CD4-positive, alpha-beta T cell treated with Interleukin-12 subunit alpha and Interleukin-12 subunit beta, for 1 hour (primary cell): ENCODE results near the gene LRMDA.

ENCODE experiments used
- DNase-seq: peaks from one replicate; pipeline ENCODE4 v3.0.0-alpha.2; 2020

LRMDA gene

GRCh38 chr10:75857269-75857846, 425.9 kb downstream of the LRMDA start:
- no peak for DNase-seq

GRCh38 chr10:75857896-75858295, 426.5 kb downstream of the LRMDA start:
- no peak for DNase-seq

GRCh38 chr10:75858339-75858738, 426.9 kb downstream of the LRMDA start:
- DNase-seq: no peak

GRCh38 chr10:75859141-75859540, 427.7 kb downstream of the LRMDA start:
- no peak for DNase-seq

- DNase-seq: no peak
Observed at GRCh38 chr10:75860009-75860408, 428.6 kb downstream of the LRMDA start.

- DNase-seq: no peak
Observed at GRCh38 chr10:75861582-75861981, 430.2 kb downstream of the LRMDA start.

GRCh38 chr10:75862935-75863334, 431.5 kb downstream of the LRMDA start:
- DNase-seq: no peak

GRCh38 chr10:75864717-75865116, 433.3 kb downstream of the LRMDA start:
- no peak for DNase-seq

- no peak for DNase-seq
Observed at GRCh38 chr10:75865413-75866299, 434.2 kb downstream of the LRMDA start.

- no peak for DNase-seq
Observed at GRCh38 chr10:75866300-75866625, 434.8 kb downstream of the LRMDA start.

GRCh38 chr10:75866731-75867130, 435.3 kb downstream of the LRMDA start:
- DNase-seq: no peak

GRCh38 chr10:75868574-75868973, 437.1 kb downstream of the LRMDA start:
- DNase-seq: no peak

- no peak for DNase-seq
Observed at GRCh38 chr10:75870039-75870645, 438.7 kb downstream of the LRMDA start.

GRCh38 chr10:75875740-75876139, 444.3 kb downstream of the LRMDA start:
- no peak for DNase-seq

- no peak for DNase-seq
Observed at GRCh38 chr10:75876710-75877109, 445.3 kb downstream of the LRMDA start.

- no peak for DNase-seq
Observed at GRCh38 chr10:75877877-75878276, 446.5 kb downstream of the LRMDA start.

- no peak for DNase-seq
Observed at GRCh38 chr10:75878586-75878985, 447.2 kb downstream of the LRMDA start.

- no peak for DNase-seq
Observed at GRCh38 chr10:75880031-75880775, 448.8 kb downstream of the LRMDA start.

GRCh38 chr10:75883081-75884072, 452.0 kb downstream of the LRMDA start:
- DNase-seq: no peak

- DNase-seq: no peak
Observed at GRCh38 chr10:75884808-75885207, 453.4 kb downstream of the LRMDA start.

- DNase-seq: no peak
Observed at GRCh38 chr10:75887369-75887768, 455.9 kb downstream of the LRMDA start.

GRCh38 chr10:75887992-75888680, 456.7 kb downstream of the LRMDA start:
- no peak for DNase-seq
